Hepatocyte (in vitro differentiated cells): ENCODE results near the gene PADI3.

Experiments used
- EZH2 ChIP-seq: fragments of 200-600 bp; sonication (generic); IDR thresholded peaks from 2 replicates; pipeline ENCODE4 v1.6.1; 2016; ENCODE audit warnings: antibody characterized with exemption, mild to moderate bottlenecking, borderline replicate concordance
- TF ChIP-seq, protein P1 (sequence below): fragments of 200-600 bp; sonication (generic); IDR thresholded peaks from 2 replicates; pipeline ENCODE4 v1.5.1; 2016; ENCODE audit warnings: antibody characterized with exemption, mild to moderate bottlenecking; ENCODE audit not compliant: poor library complexity

DNA sequence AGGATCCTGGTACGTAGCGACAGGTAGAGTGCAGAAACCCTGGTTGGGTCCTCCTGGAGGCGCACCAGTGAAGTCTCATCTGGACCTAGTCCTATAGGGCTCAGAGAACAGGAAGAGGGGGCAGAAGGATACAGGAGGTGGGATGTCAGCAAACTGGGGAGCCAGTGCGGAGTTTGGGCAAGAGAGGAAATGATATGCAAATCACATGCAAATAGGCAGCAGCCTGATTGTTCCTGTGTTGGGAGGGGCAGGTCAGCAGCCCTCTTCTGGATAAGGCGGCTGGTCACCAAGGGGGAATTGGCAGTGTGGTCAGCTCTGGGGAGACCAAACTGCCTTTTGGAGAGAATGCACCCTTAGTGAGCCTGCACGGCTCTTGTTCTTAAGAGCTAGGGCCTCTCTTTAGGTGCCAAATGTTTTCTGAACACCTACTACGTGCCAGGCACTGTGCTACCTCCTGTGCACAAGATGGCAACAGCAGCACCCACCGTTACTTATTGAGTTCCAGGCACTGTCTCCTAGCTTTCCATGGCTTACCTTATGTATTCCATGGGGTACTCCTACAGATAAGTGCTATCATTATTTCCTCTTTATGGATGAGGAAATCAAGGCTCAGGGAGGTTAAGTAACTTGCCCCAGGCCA lies 18.1 kb upstream of the PADI3 start:
- TF ChIP-seq, protein P1, sequence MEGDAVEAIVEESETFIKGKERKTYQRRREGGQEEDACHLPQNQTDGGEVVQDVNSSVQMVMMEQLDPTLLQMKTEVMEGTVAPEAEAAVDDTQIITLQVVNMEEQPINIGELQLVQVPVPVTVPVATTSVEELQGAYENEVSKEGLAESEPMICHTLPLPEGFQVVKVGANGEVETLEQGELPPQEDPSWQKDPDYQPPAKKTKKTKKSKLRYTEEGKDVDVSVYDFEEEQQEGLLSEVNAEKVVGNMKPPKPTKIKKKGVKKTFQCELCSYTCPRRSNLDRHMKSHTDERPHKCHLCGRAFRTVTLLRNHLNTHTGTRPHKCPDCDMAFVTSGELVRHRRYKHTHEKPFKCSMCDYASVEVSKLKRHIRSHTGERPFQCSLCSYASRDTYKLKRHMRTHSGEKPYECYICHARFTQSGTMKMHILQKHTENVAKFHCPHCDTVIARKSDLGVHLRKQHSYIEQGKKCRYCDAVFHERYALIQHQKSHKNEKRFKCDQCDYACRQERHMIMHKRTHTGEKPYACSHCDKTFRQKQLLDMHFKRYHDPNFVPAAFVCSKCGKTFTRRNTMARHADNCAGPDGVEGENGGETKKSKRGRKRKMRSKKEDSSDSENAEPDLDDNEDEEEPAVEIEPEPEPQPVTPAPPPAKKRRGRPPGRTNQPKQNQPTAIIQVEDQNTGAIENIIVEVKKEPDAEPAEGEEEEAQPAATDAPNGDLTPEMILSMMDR, result no peak
- no peak for TF ChIP-seq EZH2
